Activated T-helper 1 cell treated with anti-CD3 and anti-CD28 coated beads, Interleukin-12 subunit alpha, Interleukin-12 subunit beta, Interleukin-2, Interleukin-4 antibody, amounts not matched to agents 30 ng/mL and 10 ng/mL and 1 ng/mL, durations not matched to agents 14 hours and 24 hours and 36 hours (primary cell): Measurements from ENCODE around the gene AREL1. TPM values are rescaled to one million over a fixed set of nuclear protein-coding genes. Genes with fewer than 3 reads are reported as not detected.

ENCODE experiments used
- DNase-seq: peaks from one replicate; pipeline ENCODE4 v3.0.0; 2021; ENCODE audit warnings: low spot score
- H3K27ac Mint-ChIP-seq: one replicate; pipeline ENCODE4 v1.8.0; 2021; ENCODE audit warnings: mild to moderate bottlenecking, mixed read lengths
- H3K27me3 Mint-ChIP-seq: one replicate; pipeline ENCODE4 v1.8.0; 2022; ENCODE audit warnings: mild to moderate bottlenecking, moderate library complexity, mixed read lengths; ENCODE audit not compliant: insufficient read depth
- H3K36me3 Mint-ChIP-seq: one replicate; pipeline ENCODE4 v1.8.0; 2021; ENCODE audit warnings: low read depth, mixed read lengths
- H3K4me1 Mint-ChIP-seq: one replicate; pipeline ENCODE4 v1.8.0; 2021; ENCODE audit warnings: low read depth, mixed read lengths
- H3K4me3 Mint-ChIP-seq: one replicate; pipeline ENCODE4 v1.8.0; 2021; ENCODE audit warnings: mild to moderate bottlenecking, moderate library complexity, mixed read lengths
- H3K9me3 Mint-ChIP-seq: one replicate; pipeline ENCODE4 v1.8.0; 2021; ENCODE audit warnings: mixed read lengths
- intact Hi-C: fragments of 100-400 bp; cut with micrococcal nuclease; formaldehyde crosslinking; loops from one replicate; pipeline ENCODE4 v1.15.1; 2024
- total RNA-seq: library from RNA; stranded (reverse); gene quantifications from 2 replicates; pipeline ENCODE4 v1.2.3, GENCODE V29; 2022

The AREL1 gene
- total RNA-seq, 1 donor from 2014 or later = 45.8 TPM

DNA sequence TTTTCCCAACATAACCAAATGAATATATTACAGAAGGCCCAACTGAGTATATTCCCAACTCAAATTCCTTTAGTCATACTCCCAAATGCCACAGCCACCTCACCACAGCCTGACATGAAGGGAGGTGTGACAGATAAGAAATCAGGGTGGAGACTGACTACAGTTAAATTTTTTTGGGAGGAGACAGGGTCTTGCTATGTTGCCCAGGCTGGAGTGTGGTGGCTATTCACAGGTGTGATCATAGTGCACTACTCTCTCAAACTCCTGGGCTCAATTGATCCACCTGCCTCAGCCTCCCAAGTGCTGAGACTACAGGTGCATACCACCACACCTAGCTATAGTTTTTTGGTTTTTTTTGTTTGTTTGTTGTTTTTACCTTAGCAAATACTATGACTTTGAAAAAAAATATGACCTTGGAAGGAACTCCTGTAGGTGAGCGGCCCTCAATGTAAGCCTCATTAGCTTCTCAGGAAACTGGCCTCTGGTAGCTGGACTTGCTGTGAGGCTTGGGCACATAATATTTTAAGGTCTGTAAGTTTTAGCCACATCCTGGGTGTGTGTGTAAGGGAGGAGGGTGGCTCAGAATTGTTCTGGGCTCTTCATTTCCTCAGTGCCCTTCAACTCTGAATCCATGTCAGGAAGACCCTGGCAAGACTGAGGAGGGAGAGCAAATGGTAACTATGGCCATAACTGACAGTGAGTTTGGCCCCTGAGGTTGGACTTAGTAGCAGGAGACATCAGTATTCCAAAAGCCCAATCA lies 61.8 kb downstream of the AREL1 start:
- no peaks in the 10 kb centered on the region for H3K27me3 Mint-ChIP-seq
- H3K9me3 Mint-ChIP-seq = no peaks in the 10 kb centered on the region
- no peak overlapping the region for H3K4me3 Mint-ChIP-seq
- H3K4me1 Mint-ChIP-seq = peaks cover 11% of the 10 kb centered on the region
- no peak overlapping the region for H3K27ac Mint-ChIP-seq
- H3K36me3 Mint-ChIP-seq = peaks cover 3% of the 10 kb centered on the region
- intact Hi-C loops = no loop called here
- no peak for DNase-seq

- Mint-ChIP-seq H3K9me3 (no peaks in the 10 kb centered on the region), H3K4me1 (peaks cover 7% of the 10 kb centered on the region), H3K4me3 (no peak overlapping the region), H3K27ac (no peak overlapping the region), H3K27me3 (peaks cover 4% of the 10 kb centered on the region), H3K36me3 (no peaks in the 10 kb centered on the region)
- intact Hi-C loops = no loop called here
- no peak for DNase-seq
Measured at GRCh38 chr14:74649673-74650072, 63.2 kb downstream of the AREL1 start.

GRCh38 chr14:74649167-74649566 lies 63.7 kb downstream of the AREL1 start:
- intact Hi-C loops = no loop called here
- no peak for DNase-seq
- Mint-ChIP-seq H3K4me1 (peaks cover 7% of the 10 kb centered on the region), H3K36me3 (no peaks in the 10 kb centered on the region), H3K27me3 (peaks cover 4% of the 10 kb centered on the region), H3K4me3 (no peak overlapping the region), H3K27ac (no peak overlapping the region), H3K9me3 (no peaks in the 10 kb centered on the region)

- DNase-seq = no peak
- intact Hi-C loops = no loop called here
- Mint-ChIP-seq H3K27me3 (peaks cover 4% of the 10 kb centered on the region), H3K9me3 (no peaks in the 10 kb centered on the region), H3K4me3 (no peak overlapping the region), H3K4me1 (peaks cover 7% of the 10 kb centered on the region), H3K36me3 (no peaks in the 10 kb centered on the region), H3K27ac (no peak overlapping the region)
Measured at GRCh38 chr14:74648601-74649000, 64.3 kb downstream of the AREL1 start.

DNA sequence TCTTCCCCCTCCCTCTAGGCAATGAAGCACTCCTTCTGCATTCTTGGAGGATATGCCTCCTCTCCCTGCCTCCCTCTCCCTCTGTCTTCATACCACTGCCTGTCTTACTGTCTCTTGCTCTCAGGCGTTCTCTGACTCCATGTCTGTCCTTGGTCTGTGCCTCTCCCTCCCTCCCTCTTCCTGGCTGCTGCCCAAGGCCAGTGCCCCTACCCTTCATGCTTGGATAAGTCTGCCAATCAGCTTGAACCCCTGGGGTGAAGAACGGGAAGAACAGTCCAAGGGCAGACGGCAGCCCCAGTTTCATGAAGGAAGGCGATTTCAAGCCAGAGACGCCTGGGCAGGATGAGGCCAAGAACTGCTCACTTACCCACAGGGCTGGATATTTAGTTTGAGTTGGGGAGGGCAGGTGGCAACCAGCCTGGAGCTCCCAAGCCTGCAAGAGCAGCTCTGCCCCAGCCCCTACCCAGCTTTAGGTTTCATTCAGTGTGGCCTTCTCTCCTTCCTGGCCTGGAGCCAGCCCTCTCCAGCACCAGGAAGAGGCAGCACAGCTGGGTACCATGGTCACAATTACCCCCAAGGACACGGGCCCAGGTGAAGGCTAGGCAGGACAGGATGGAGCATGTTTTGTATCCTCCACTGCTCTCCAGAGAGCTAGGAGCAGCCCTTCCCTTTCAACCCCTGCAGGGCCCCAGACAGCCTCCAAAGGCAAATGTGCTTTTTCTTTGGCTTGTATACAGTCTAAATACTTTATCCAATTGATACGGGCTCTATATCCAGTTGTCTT lies 65.0 kb downstream of the AREL1 start:
- no peak overlapping the region for H3K27ac Mint-ChIP-seq
- peaks cover 7% of the 10 kb centered on the region for H3K4me1 Mint-ChIP-seq
- no peaks in the 10 kb centered on the region for H3K36me3 Mint-ChIP-seq
- no peaks in the 10 kb centered on the region for H3K9me3 Mint-ChIP-seq
- intact Hi-C loops = no loop called here
- no peak overlapping the region for H3K4me3 Mint-ChIP-seq
- peaks cover 4% of the 10 kb centered on the region for H3K27me3 Mint-ChIP-seq
- DNase-seq = no peak

DNA sequence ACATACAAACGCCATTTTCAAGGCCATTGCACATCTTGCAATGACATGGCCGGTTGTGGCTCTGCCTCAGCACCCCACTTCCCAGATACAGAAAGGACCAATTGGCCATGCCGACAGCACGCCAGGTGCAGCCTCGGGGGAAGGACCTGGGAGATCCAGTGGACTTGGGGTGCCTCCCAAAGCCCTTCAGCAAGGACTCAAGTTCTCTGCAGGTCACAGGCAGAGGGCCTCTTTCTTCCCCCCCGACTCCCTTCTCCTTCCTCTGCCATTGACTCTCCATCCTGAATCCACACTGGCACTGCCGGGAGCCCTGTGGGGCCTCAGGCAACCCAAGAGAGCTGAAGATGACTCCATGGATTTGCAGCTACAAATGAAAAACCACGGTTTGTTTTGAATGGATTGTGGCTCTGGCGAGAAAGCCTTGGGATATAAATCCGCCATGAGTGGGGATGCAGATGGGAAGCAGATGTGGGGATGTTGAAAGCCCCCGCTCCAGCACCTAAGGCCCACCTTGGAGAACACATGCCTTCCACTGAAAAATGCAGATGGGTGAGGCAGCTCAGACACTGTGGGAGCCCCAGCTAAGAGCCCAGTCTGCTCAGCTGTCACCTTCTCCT lies 65.7 kb downstream of the AREL1 start:
- peaks cover 4% of the 10 kb centered on the region for H3K27me3 Mint-ChIP-seq
- H3K4me3 Mint-ChIP-seq = no peak overlapping the region
- H3K4me1 Mint-ChIP-seq = peaks cover 7% of the 10 kb centered on the region
- intact Hi-C loops = no loop called here
- H3K9me3 Mint-ChIP-seq = no peaks in the 10 kb centered on the region
- no peak for DNase-seq
- H3K36me3 Mint-ChIP-seq = no peaks in the 10 kb centered on the region
- H3K27ac Mint-ChIP-seq = no peak overlapping the region

DNA sequence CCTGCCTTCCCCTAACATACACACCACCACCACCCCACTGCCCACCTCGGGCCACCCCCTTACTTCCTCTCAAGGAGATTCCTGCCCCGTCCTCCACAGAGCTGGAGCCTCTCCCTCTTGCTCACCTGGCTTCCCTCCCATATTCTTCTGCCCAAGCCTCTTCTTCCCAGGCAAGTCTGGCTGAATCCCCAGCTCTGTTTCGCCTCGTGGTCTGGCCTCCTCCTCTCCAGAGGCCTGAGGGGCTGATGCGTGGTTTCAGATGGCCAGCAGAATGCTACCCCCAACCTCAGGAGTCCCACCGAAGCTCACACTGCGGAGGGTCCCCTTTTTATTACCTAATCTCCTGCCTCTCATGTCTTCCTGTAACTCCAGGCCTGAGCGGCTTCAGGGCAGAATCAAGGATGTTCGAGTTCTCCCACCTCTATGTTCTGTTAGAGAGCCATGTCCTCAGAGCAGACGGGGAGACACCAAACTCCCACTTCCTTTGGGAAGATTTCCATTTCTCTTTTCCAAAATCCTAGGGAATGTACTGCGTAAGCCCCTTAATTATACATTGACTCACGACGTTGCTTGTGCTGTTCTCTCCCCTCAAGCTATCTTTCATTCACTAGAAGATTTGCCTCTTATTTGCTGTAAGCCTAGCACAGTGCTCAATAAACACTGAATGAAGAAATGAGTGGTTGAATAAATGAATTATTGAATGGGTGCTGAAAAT lies 67.0 kb downstream of the AREL1 start:
- Mint-ChIP-seq H3K4me1 (no peaks in the 10 kb centered on the region), H3K27me3 (peaks cover 4% of the 10 kb centered on the region), H3K9me3 (no peaks in the 10 kb centered on the region), H3K27ac (no peak overlapping the region), H3K36me3 (no peaks in the 10 kb centered on the region), H3K4me3 (no peak overlapping the region)
- intact Hi-C loops = no loop called here
- DNase-seq = no peak

GRCh38 chr14:74645244-74645643 lies 67.6 kb downstream of the AREL1 start:
- no peaks in the 10 kb centered on the region for H3K36me3 Mint-ChIP-seq
- no peak overlapping the region for H3K27ac Mint-ChIP-seq
- H3K4me3 Mint-ChIP-seq = no peak overlapping the region
- H3K4me1 Mint-ChIP-seq = no peaks in the 10 kb centered on the region
- peaks cover 4% of the 10 kb centered on the region for H3K27me3 Mint-ChIP-seq
- DNase-seq = no peak
- H3K9me3 Mint-ChIP-seq = no peaks in the 10 kb centered on the region
- intact Hi-C loops = no loop called here

GRCh38 chr14:74641601-74642391 lies 71.1 kb downstream of the AREL1 start:
- no peak for DNase-seq
- Mint-ChIP-seq H3K4me3 (no peak overlapping the region), H3K27me3 (peaks cover 9% of the 10 kb centered on the region), H3K4me1 (no peaks in the 10 kb centered on the region), H3K36me3 (no peaks in the 10 kb centered on the region), H3K9me3 (no peaks in the 10 kb centered on the region), H3K27ac (no peak overlapping the region)
- intact Hi-C loops = no loop called here

DNA sequence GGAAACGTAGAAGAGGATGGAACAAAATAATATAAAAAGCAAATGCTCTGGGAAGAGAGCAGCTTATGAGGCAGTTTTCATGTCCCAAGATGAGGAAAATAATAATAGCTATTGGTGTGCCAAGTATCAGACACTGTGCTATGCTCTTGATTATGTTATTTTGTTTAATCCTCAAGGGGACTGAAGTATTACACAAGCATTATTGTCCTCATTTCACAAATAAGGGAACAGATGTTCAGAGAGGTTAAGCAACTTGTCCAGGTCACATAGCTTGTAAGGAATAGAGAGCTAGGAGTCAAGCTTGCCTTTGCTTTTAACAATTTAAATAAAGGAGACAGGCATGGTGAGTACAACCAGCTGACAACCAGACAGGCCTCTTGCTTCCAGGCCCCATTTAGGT lies 73.9 kb downstream of the AREL1 start:
- no peak for DNase-seq
- Mint-ChIP-seq H3K36me3 (no peaks in the 10 kb centered on the region), H3K4me1 (no peaks in the 10 kb centered on the region), H3K27me3 (peaks cover 16% of the 10 kb centered on the region), H3K27ac (no peak overlapping the region), H3K9me3 (no peaks in the 10 kb centered on the region), H3K4me3 (no peak overlapping the region)
- intact Hi-C loops = no loop called here

DNA sequence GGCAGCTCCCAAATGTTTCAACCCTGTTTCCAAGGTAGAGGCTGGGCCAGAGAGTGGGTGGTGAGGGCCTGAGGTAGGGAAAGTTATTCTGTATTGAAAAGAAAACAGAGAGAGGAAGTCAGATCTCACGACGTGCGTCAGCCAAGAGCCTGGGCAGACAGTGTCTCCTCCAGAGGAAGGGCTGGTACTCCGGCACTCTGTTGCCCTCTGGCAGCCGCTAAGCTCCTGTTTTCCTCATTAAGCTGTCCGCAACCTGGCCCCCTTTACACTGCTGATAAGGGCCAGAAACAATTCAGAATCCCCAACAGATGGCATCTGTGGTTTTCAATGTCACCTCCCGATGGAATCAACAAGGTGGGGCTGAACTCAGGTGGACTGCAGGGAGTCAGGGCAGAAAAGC lies 74.8 kb downstream of the AREL1 start:
- Mint-ChIP-seq H3K27me3 (peaks cover 16% of the 10 kb centered on the region), H3K4me1 (no peaks in the 10 kb centered on the region), H3K9me3 (no peaks in the 10 kb centered on the region), H3K4me3 (no peak overlapping the region), H3K27ac (no peak overlapping the region), H3K36me3 (no peaks in the 10 kb centered on the region)
- no peak for DNase-seq
- intact Hi-C loops = no loop called here

DNA sequence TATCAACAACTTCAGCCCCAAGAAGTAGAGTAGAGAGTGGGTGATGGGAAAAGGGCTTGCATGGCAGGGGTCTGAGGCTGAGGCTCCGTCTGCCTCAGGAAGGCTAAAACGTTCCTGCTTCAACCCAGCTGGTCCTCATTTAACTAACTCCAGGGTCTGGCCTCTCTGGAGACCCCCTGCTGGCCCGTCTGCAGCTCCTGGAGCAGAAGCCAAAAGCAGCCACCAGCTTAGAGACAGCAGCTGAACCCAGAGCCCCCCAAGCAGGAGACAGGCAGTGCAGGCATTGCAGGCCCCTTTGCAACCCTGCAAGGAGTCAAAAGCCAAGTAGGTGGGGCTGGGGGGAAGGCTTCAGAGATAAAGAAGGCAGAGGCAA lies 75.7 kb downstream of the AREL1 start:
- no peak for DNase-seq
- no peaks in the 10 kb centered on the region for H3K4me1 Mint-ChIP-seq
- peaks cover 20% of the 10 kb centered on the region for H3K27me3 Mint-ChIP-seq
- no peak overlapping the region for H3K27ac Mint-ChIP-seq
- H3K9me3 Mint-ChIP-seq = no peaks in the 10 kb centered on the region
- no peaks in the 10 kb centered on the region for H3K36me3 Mint-ChIP-seq
- intact Hi-C loops = no loop called here
- H3K4me3 Mint-ChIP-seq = no peak overlapping the region
